NOMO-1 treated with DMSO at 0.1 percent for 48 hours (cell line): ENCODE measurements around the gene ELOVL7.
"Not testable (repeated sequence)": the region's sequence is repeated elsewhere in the genome, so short reads cannot be mapped to it uniquely, and the experiment has no call there.

ENCODE experiments used
- DNase-seq: peaks from one replicate; lab custom pipeline; 2025; ENCODE audit not compliant: unreplicated experiment; lab: John Stamatoyannopoulos, UW

The ELOVL7 gene

GRCh38 chr5:60797482-60798153 is 46.5 kb downstream of the ELOVL7 start:
- no peak for DNase-seq

DNA sequence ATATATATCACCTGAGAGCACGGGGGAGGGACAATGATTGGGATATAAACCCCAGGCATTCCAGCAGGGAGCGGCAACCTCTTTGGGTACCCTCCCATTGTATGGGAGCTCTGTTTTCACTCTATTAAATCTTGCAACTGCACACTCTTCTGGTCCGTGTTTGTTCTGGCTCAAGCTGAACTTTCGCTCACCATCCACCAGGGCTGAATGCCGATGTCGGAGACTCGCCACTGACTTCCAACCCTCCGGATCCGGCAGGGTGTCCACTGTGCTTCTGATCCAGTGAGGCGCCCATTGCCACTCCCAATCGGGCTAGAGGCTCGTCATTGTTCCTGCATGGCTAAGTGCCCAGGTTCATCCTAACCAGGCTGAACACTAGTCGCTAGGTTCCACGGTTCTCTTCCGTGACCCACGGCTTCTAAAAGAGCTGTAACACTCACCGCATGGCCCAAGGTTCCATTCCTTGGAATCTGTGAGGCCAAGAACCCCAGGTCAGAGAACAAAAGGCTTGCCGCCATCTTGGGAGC is 48.6 kb downstream of the ELOVL7 start:
- not testable (repeated sequence) for DNase-seq

- DNase-seq = no peak
Measured at GRCh38 chr5:60794691-60795090, 49.4 kb downstream of the ELOVL7 start.

DNA sequence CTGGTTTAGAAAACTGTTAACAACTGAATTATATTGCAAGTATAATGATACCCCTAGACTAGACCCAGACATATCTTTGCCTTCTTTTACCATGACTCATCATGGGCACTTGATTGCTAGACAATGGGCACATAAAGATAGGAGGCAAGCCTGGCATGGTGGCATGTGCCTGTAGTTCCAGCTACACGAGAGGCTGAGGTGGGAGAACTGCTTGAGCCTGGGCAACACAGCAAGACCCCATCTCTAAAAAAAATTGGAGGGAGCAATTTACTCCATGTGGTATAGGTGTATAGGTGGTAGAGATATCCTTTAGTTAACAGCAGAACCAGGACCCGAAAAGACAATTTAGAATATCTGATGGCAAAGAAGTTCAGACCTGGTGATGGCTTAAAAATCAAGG is 51.6 kb downstream of the ELOVL7 start:
- DNase-seq = no peak

- DNase-seq = no peak
Measured at GRCh38 chr5:60789551-60789950, 54.5 kb downstream of the ELOVL7 start.

GRCh38 chr5:60788863-60789513 is 55.1 kb downstream of the ELOVL7 start:
- DNase-seq = no peak

GRCh38 chr5:60779466-60779865 is 64.6 kb downstream of the ELOVL7 start:
- DNase-seq = no peak

GRCh38 chr5:60776343-60776742 is 67.7 kb downstream of the ELOVL7 start:
- no peak for DNase-seq

DNA sequence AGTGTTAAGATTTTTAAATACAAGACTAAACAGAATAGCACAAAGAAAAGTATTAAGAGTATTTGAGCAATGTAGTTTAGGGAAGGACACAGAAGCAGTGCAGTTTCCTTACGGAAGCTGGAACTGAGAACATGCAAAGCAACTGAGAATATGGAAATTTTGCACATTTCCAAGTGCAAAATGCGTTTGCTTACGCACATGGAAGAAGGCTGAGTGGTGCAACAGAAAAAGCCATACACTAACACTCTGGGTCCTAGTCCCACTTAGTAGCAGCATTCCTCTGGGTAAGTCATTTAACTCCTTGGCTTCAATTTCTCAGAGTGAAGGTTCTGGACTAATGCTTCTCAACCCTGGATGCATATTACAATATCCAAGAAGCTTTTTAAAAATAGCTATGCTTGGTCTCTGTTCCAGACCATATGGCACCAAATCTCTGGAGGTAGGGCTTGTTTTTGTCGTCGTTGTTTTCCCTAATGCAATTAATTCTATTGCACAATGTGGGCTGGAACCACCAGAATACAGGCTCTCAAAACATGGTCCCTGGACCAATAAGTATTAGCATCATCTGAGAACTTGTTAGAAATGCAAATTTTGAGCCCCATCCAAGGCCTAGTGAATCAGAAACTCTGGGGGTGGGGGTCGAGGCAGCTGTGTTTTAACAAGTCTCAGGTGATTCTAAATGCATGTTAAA is 78.9 kb downstream of the ELOVL7 start:
- no peak for DNase-seq

GRCh38 chr5:60763061-60763460 is 81.0 kb downstream of the ELOVL7 start:
- DNase-seq = no peak

DNA sequence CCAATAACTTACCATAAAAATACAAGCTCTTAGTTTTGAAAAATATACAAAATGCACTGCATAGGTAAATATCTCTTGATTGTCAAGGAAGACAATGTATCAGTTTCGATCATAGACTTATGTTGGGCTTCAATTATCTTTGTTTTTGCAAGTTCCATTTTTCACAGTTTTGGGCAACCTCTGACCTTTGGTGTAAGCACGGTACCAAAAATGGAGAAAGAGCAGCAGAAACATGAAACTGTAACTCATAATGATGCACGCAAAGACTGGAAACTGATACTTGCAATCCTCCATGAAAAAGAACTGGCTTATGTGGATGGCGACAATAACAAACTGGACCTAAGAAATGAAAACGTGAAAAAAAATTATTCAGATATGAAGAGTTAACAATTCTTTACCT is 89.6 kb downstream of the ELOVL7 start:
- DNase-seq = no peak

- DNase-seq = no peak
Measured at GRCh38 chr5:60744682-60745081, 99.4 kb downstream of the ELOVL7 start.

- DNase-seq = no peak
Measured at GRCh38 chr5:60743511-60744314, 100.4 kb downstream of the ELOVL7 start.

GRCh38 chr5:60740322-60740721 is 103.7 kb downstream of the ELOVL7 start:
- no peak for DNase-seq

GRCh38 chr5:60738933-60739332 is 105.1 kb downstream of the ELOVL7 start:
- no peak for DNase-seq

- DNase-seq = peak; percentile 19
Measured at GRCh38 chr5:60738461-60738860, 105.6 kb downstream of the ELOVL7 start.

DNA sequence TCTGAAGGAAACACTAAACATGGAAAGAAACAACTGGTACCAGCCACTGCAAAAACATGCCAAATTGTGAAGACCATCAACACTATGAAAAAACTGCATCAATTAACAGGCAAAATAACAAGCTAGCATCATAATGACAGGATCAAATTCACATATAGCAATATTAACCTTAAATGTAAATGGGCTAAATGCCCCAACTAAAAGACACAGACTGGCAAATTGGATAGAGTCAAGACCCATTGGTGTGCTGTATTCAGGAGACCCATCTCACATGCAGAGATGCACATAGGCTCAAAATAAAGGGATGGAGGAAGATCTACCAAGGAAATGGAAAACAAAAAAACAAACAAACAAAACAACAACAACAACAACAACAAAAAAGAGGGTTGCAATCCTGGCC is 113.2 kb downstream of the ELOVL7 start:
- DNase-seq = not testable (repeated sequence)

- no peak for DNase-seq
Measured at GRCh38 chr5:60727033-60727679, 116.9 kb downstream of the ELOVL7 start.

DNA sequence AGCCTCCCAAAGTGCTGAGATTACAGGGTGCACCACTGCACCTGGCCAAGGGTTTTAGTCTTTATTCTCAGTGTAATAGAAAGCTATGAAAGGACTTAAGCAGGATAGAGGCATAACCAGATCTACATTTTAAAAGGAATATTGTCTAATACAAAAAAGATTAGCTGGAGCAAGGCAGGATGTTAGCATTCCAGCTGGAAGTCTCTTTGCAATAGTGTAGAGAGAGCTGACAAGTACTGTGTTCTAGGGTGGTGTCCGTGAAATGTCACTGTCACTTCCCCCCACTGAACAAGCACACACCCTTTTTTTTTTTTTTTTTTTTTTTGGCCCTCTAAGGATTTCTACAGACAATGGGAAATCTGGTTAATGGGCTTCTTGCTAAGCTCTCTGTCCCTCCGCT is 119.9 kb downstream of the ELOVL7 start:
- no peak for DNase-seq

DNA sequence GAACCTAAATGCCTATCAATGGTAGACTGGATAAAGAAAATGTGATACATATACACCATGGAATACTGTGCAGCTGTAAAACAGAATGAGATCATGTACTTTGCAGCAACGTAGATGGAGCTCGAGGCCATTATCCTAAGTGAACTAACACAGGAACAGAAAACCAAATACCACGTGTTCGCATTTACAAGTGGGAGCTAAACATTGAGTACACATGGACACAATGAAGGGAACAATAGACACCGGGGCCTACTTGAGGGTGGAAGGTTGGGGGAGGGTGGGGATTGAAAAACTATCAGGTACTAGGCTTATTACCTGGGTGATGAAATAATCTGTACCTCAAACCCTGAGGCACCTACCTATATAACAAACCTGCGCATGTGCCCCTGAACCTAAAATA is 121.7 kb downstream of the ELOVL7 start:
- DNase-seq = no peak

DNA sequence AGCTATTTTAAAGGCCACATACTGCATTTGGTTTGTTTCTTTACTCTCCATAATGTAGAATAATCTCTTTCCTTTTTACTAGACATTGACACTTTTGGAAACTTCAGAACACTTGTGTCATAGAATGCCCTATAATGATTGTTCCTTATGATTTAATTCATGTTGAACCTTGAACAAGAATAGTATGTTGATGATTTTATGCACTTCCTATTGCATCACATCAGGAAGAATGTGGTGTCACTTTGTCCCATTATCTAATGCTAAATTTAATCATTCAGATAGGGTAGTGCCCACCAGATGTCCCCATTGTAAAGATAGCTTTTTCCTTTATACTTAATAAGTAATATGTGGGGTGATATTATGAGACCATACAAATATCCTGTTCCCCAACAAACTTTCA is 124.7 kb downstream of the ELOVL7 start:
- peak; percentile 16 for DNase-seq
